Uterus (tissue), 2 donors: Measurements from ENCODE around the gene NMNAT2.

Experiments used
- CTCF ChIP-seq, 4 experiments: fragments of 200-600 bp in 2 of 4; fragments of 450-650 bp in 2 of 4; sonication (generic) in 2 of 4; IDR thresholded peaks; one replicate each; pipeline ENCODE4 v1.5.1; 2016 to 2019; ENCODE audit warnings: antibody characterized with exemption in 4 of 4, mild to moderate bottlenecking in 2 of 4, moderate library complexity in 1 of 4
- POLR2A ChIP-seq, 2 donors: fragments of 450-650 bp; IDR thresholded peaks; one replicate each; pipeline ENCODE4 v1.6.1; 2016; ENCODE audit warnings: antibody characterized with exemption in 2 of 2, mild to moderate bottlenecking in 1 of 2, moderate library complexity in 1 of 2

- TF ChIP-seq POLR2A (IDR thresholded peaks at IDR 0.05): no peak
- TF ChIP-seq CTCF (IDR thresholded peaks at IDR 0.05): no peak
Measured at GRCh38 chr1:183245357-183245756, 172.8 kb downstream of the NMNAT2 start.
